ENCODE results near the gene ZCCHC14.
A peak's percentile ranks its signal among the peaks of the same experiment; 100 is the strongest.

DNA sequence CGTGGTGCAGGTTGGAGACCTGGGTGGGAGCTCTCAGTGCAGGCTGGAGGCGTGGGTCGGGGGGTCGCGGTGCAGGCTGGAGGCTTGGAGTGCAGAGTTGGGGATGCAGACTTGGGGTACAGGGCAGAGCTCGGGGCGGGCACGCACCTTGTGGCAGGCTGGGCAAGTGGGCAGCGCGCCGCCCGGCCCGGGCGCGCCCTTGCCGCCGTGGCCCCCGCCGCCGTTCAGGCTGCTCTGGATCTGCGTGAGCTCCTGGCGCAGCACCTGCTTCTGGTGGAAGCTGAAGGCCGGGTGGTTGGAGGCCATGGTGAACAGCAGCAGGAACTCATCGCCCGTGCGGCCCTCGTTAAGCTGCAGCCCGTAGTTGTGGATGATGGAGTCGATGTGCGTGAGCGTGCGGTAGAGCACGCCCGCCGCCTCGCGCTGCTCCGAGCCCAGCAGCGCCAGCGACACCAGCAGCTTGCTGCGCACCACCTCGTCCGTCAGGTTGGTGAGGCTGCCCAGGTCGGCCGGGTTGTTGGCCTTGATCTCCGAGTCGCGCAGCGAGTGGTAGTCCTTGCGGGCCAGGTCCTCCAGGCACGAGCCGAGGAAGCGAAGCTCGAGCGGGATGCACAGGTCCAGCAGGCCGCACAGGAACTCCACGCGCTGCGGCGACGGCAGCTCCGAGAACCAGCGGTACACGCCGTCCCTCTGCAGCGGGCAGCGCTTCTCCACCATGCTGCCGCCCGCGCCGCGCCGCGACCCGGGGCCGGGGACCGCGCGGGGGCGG, 1.1 kb downstream of the ZCCHC14 start:
- TF ChIP-seq CTCF (IDR thresholded peaks at IDR 0.05 in 8 of 11, conservative IDR thresholded peaks at IDR 0.05 in 3 of 11) (no peak), POLR2A (IDR thresholded peaks at IDR 0.05) (no peak), POLR2AphosphoS5 (IDR thresholded peaks at IDR 0.05) (peak in 2 of 3 donors; percentile 10 to 27)

Measured in spleen (tissue), 7 donors.